WTC11 (cell line): Measurements from ENCODE around the gene MRPL28. TPM values are rescaled to one million over a fixed set of nuclear protein-coding genes. Genes with fewer than 3 reads are reported as not detected.
A peak's percentile ranks its signal among the peaks of the same experiment; 100 is the strongest.

Experiments used
- ATAC-seq: fragments of 200-7000 bp; cut with Tn5 transposase; 2 replicates; pipeline ENCODE4 v1.10.0; 2021; ENCODE audit warnings: mild to moderate bottlenecking, moderate library complexity
- CTCF ChIA-PET: fragments of 300-600 bp; sonication (Branson Sonifier 250); formaldehyde crosslinking; loops from one replicate; lab custom pipeline; 2021; ENCODE audit warnings: antibody characterized with exemption; lab: Charles Lee
- POLR2A ChIA-PET: fragments of 350-600 bp; sonication (Branson Sonifier 250); formaldehyde crosslinking; loops from one replicate; lab custom pipeline; 2021; ENCODE audit warnings: antibody characterized with exemption; lab: Charles Lee
- DNase-seq: peaks from one replicate; pipeline ENCODE4 v3.0.0; 2021; ENCODE audit warnings: low spot score
- H3K27ac Mint-ChIP-seq: 2 replicates; pipeline ENCODE4 v1.8.0; 2021; ENCODE audit warnings: mixed read lengths
- H3K27me3 Mint-ChIP-seq: 2 replicates; pipeline ENCODE4 v1.8.0; 2021; ENCODE audit warnings: low read depth, mild to moderate bottlenecking, moderate library complexity, mixed read lengths
- H3K36me3 Mint-ChIP-seq: 2 replicates; pipeline ENCODE4 v1.8.0; 2021; ENCODE audit warnings: mixed read lengths
- H3K4me1 Mint-ChIP-seq: 2 replicates; pipeline ENCODE4 v1.8.0; 2022; ENCODE audit warnings: mixed read lengths
- H3K4me3 Mint-ChIP-seq: 2 replicates; pipeline ENCODE4 v1.8.0; 2021; ENCODE audit warnings: mild to moderate bottlenecking, moderate library complexity, mixed read lengths
- H3K9me3 Mint-ChIP-seq: 2 replicates; pipeline ENCODE4 v1.8.0; 2021; ENCODE audit warnings: mixed read lengths
- ATF3 ChIP-seq: sonication (generic); formaldehyde crosslinking; conservative IDR thresholded peaks from 2 replicates; pipeline ENCODE4 v1.8.1; 2022; ENCODE audit warnings: mild to moderate bottlenecking, missing genetic modification reagents
- CDX4 ChIP-seq: fragments of 250-450 bp; sonication (Bioruptor Pico); IDR thresholded peaks from 2 replicates; pipeline ENCODE4 v1.9.0; 2021; ENCODE audit warnings: moderate library complexity, mild to moderate bottlenecking, inconsistent platforms, borderline replicate concordance
- E2F5 ChIP-seq: sonication (generic); formaldehyde crosslinking; IDR thresholded peaks from 2 replicates; pipeline ENCODE4 v1.8.1; 2022; ENCODE audit warnings: mild to moderate bottlenecking, moderate library complexity, missing genetic modification reagents
- FOXP4 ChIP-seq: sonication (generic); formaldehyde crosslinking; IDR thresholded peaks from 2 replicates; pipeline ENCODE4 v1.8.0; 2022; ENCODE audit warnings: mild to moderate bottlenecking, missing genetic modification reagents
- GTF2I ChIP-seq: fragments of 250-450 bp; sonication (Bioruptor Pico); conservative IDR thresholded peaks from 2 replicates; pipeline ENCODE4 v1.4.0; 2021; ENCODE audit warnings: mild to moderate bottlenecking
- HMGXB4 ChIP-seq: sonication (generic); formaldehyde crosslinking; IDR thresholded peaks from 2 replicates; pipeline ENCODE4 v1.8.1; 2023; ENCODE audit warnings: mild to moderate bottlenecking, moderate library complexity, missing genetic modification reagents
- MAX ChIP-seq: sonication (generic); formaldehyde crosslinking; IDR thresholded peaks from 2 replicates; pipeline ENCODE4 v1.8.0; 2022; ENCODE audit warnings: mild to moderate bottlenecking, missing genetic modification reagents
- NFATC4 ChIP-seq: fragments of 250-450 bp; sonication (Bioruptor Pico); IDR thresholded peaks from 2 replicates; pipeline ENCODE4 v1.9.0; 2021; ENCODE audit warnings: mild to moderate bottlenecking
- TCF7 ChIP-seq: sonication (generic); formaldehyde crosslinking; IDR thresholded peaks from 2 replicates; pipeline ENCODE4 v1.8.0; 2022; ENCODE audit warnings: mild to moderate bottlenecking, low read depth, missing genetic modification reagents, moderate library complexity
- TEAD4 ChIP-seq: sonication (generic); formaldehyde crosslinking; IDR thresholded peaks from 2 replicates; pipeline ENCODE4 v1.8.0; 2022; ENCODE audit warnings: mild to moderate bottlenecking, missing genetic modification reagents
- TP53 ChIP-seq: sonication (generic); formaldehyde crosslinking; IDR thresholded peaks from 2 replicates; pipeline ENCODE4 v1.8.1; 2023; ENCODE audit warnings: mild to moderate bottlenecking, missing genetic modification reagents
- ZBTB43 ChIP-seq: sonication (generic); formaldehyde crosslinking; IDR thresholded peaks from 2 replicates; pipeline ENCODE4 v1.8.1; 2023; ENCODE audit warnings: mild to moderate bottlenecking, missing genetic modification reagents
- ZNF281 ChIP-seq: sonication (generic); formaldehyde crosslinking; IDR thresholded peaks from 2 replicates; pipeline ENCODE4 v1.8.0; 2023; ENCODE audit warnings: mild to moderate bottlenecking, missing genetic modification reagents
- ZNF512 ChIP-seq: sonication (generic); formaldehyde crosslinking; IDR thresholded peaks from 2 replicates; pipeline ENCODE4 v1.8.1; 2022; ENCODE audit warnings: missing genetic modification reagents, borderline replicate concordance
- ZSCAN18 ChIP-seq: fragments of 250-450 bp; sonication (Bioruptor Pico); IDR thresholded peaks from 2 replicates; pipeline ENCODE4 v2.1.2; 2022; ENCODE audit warnings: mild to moderate bottlenecking, moderate library complexity
- total RNA-seq: library from RNA; stranded (reverse); gene quantifications from 3 replicates; pipeline ENCODE4 v1.2.3, GENCODE V29; 2021

MRPL28 gene
- total RNA-seq, 1 experiment from 2014 or later = 119 TPM

- Mint-ChIP-seq H3K27me3 (peaks cover 3% of the 10 kb centered on the region; the same call in 1 of the 2 replicates), H3K9me3 (peaks cover 5% of the 10 kb centered on the region), H3K4me3 (peak overlapping the region; percentile 94), H3K4me1 (peaks cover 25% of the 10 kb centered on the region), H3K36me3 (peaks cover 17% of the 10 kb centered on the region), H3K27ac (peak overlapping the region; percentile 99)
- DNase-seq = no peak
- no peak for TF ChIP-seq MAX (CRISPR knock-in tag)
- TF ChIP-seq GTF2I = no peak
- no peak for TF ChIP-seq ATF3
- TF ChIP-seq TP53 = no peak
- ChIA-PET POLR2A (no interaction called here), CTCF (interaction anchor here (1.0 to 1.2 kb wide), 4 partner anchors 9 to 99 kb away, joined by 3 to 6 read pairs (median 5); no protein-coding TSS in a partner anchor)
- no peak for ATAC-seq
Measured at GRCh38 chr16:396199-396598, 25.9 kb upstream of the MRPL28 start.

- ChIA-PET POLR2A (no interaction called here), CTCF (interaction anchor here (0.6 to 3.4 kb wide), 27 partner anchors 9 to 283 kb away, joined by 3 to 27 read pairs (median 5); partner anchors contain the start of genes DECR2, NHLRC4, PGAP6 and RAB11FIP3)
- Mint-ChIP-seq H3K36me3 (peaks cover 12% of the 10 kb centered on the region), H3K4me1 (peaks cover 26% of the 10 kb centered on the region), H3K27me3 (peaks cover 3% of the 10 kb centered on the region; the same call in 1 of the 2 replicates), H3K4me3 (no peak overlapping the region), H3K9me3 (peaks cover 5% of the 10 kb centered on the region), H3K27ac (no peak overlapping the region)
- DNase-seq (no peak), ATAC-seq (no peak)
- TF ChIP-seq ZSCAN18 (CRISPR knock-in tag) (no peak), ZNF281 (no peak), FOXP4 (CRISPR knock-in tag) (no peak), NFATC4 (CRISPR knock-in tag) (no peak), TEAD4 (no peak), ZNF512 (CRISPR knock-in tag) (no peak), ZBTB43 (no peak), CDX4 (CRISPR knock-in tag) (no peak), TCF7 (no peak), HMGXB4 (no peak), MAX (CRISPR knock-in tag) (no peak), E2F5 (CRISPR knock-in tag) (no peak)
Measured at GRCh38 chr16:392450-393030, 22.2 kb upstream of the MRPL28 start.
